Endometrial microvascular endothelial cells (primary cell): ENCODE data around the gene SNAI3. TPM values are rescaled to one million over a fixed set of nuclear protein-coding genes. Genes with fewer than 3 reads are reported as not detected.

Experiments used
- in situ Hi-C: cut with HindIII; loops from 2 replicates; pipeline ENCODE4 v1.10.0; 2017; ENCODE audit warnings: low sequenced_read_pairs, low pct_unique_long_range_greater_than_20kb; ENCODE audit errors: inconsistent ontology term
- total RNA-seq: library from RNA; depleted of rRNA; stranded (reverse); fragments of >200 nt; gene quantifications from one replicate; pipeline ENCODE4 v1.2.3, GENCODE V29; 2015; ENCODE audit errors: inconsistent ontology term

The SNAI3 gene
- total RNA-seq, 1 donor from 2014 or later, result not detected

DNA sequence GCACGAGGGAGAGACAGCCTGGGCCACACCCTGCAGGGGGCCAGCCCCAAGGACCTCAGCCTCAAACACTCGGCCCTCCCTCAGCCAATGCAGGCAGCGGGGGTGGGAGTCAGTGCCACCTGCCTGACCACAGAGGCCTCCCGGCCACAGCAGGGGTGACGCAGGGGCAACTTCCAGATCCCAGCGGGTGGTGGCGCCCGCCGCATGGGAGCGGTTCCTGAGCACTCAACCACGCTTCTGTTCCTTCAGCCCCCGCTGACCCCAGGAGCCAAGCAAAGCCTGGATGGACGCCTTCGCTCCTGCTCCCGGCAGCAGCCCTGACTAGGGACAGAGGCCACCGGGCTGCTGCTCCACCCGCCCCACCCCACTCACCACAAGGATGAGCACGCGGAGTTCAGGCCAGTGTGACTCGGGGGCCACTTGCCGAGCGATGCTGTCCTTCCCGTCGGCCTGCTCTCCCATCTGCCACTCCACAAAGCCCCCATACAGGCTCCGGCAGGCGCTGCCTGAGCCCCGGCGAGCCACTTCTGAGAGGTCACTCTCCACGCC lies 30.5 kb downstream of the SNAI3 start:
- in situ Hi-C loops, result no loop called here

DNA sequence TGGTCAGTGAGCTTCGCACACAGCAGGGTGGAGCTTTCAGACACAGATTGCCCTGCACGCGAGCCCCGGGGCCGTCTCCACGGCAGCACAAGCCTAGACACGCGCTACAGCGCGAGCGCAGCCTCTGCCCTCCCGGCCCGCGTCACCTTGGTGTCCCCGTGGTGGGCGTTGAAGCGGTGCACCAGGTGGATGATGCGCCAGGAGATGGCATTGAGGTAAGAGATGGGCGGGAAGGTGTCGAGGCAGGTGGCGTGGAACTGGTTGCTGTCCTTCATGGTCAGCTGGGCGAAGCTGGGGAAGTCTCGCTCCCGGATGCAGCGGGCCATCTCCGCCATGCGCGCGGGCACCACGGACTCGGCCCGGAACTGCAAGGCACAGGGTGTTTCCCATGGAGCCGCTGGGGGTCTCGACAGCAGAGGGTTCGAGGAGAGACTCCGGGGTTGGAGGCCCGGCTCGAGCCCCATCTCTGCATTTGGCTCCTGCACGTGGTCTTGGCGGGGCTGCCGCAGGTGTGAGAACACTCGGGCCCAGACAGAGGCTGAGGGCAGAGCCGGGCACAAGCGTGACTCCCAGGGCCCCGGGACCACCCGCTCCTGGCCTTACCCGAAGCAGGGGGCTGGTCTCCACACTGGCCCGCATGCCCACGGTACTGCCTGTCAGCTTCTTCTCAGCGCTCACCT lies 31.1 kb downstream of the SNAI3 start:
- in situ Hi-C loops, result no loop called here

DNA sequence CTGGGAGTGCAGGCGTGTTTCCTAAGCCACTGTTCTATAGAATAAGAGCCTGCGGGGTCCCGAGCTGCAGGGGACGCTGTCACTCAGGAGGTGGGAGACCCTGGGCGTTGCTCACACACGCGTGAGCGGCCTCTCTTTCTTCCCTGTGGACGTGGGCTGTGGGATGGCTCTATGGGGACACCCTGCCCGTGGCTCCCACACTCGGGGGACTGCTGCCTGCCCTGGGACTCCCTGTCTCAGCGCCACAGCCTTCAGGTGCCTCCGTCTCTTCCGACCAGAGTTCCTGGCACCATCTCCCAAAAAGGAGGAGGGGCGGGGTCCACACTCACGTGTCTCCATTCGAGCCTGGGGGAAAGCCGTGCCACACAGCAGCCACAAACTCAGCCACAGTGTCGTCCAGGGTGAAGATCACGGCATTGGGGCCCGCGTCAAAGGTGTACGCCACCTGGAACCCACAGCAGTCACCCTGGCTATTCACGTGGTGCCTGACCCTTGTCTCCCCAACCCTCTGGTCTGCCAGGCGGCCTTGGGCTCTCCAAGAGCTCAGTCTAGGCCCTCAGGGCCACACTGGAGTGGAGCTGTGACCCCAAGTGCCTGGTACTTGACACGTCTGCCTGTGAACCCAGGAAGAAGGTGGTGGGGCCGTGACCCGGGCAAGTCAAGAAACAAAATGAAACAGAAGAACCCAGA lies 31.8 kb downstream of the SNAI3 start:
- in situ Hi-C loops, result no loop called here

DNA sequence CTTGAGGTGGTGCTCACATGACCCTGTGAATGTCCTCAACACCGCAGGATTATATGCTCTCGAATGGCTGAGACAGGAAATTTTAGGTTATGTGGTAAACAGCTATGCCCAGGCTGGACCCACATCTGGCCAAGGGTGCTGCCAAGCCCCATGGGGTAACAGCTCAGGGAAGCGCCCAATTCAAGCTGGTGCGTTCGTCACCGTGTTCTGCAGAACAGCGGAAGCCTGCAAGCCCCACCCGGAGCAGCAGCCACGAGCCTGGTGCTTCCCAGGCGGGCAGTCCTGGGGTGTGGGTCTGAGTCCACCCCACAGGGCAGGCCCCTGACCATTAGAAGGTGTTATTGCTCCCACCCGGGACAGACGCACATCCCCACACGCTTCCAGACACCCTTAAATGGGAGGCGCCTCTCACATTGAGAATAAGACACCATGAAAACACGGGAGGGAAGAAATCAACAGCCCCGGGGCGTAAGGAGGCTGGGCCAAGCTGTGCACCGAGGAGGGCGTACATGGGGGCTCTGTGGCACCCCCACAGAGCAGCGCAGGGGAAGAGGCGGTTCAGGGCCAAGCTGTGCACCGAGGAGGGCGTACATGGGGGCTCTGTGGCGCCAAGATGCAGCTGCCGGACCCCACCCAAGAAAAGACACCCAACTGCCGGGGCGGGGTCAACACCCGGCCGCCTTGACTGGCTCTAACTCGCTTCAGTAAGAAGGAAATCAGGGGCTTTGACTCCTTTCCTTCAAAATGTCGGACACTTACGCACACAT lies 32.5 kb downstream of the SNAI3 start:
- in situ Hi-C loops, result no loop called here

DNA sequence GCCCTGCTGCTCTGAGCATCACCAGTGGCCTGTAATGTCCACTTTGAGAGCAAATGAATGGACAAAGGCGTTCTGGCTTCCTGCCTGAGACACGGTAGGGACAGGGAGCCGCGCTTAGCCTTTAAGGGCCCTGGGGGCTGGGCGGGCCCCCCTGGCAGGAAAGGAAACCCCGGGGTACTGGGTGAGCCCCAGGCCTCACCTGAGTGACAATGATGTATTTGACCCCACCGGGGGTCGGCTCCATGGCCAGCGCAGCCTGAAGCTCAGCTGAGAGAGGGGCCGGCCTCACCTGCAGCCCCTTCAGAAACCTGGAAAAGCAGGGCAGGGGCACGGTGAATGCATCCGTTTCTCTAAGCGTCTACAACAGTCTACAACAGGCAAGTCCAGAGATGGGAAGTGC lies 33.2 kb downstream of the SNAI3 start:
- in situ Hi-C loops, result no loop called here

- in situ Hi-C loops, result no loop called here
These were observed 33.6 kb downstream of the SNAI3 start for GRCh38 chr16:88652762-88653063.

DNA sequence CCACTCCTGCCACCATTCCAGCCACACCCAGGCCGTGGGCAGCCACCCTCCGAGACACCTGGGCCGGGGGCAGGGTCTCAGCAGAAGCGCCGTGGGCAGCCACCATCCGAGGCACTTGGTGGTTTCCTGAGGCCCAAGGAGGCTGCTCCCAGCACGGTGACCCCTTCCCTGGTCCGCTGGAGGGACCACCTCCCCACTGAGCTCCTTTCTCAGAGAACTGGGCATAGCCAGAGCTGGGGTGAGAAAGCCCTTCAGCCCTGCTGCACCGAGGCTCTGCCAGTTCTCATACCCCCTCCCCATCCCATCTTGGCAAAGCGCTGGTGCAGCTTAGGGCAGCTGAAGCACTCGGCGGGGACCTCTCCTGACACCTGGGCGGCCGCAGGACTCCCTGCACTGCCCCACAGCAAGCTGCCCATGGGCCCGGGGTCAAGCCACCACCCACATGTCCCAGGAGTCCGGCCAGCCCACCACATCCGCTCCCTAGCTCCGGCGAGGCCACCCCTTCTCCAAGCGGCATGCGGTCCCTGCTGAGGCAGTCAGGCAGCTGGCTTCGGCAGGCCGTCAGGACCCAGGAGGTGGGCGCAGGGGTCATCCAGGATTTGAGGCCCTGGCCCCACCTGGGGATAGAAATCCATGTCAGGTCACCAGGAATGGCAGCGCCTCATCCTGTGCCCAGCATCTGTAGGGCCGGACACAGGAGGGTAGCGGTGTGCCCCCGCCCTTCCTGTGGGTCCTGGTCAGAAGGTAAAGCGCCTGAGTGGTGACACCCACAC lies 34.1 kb downstream of the SNAI3 start:
- in situ Hi-C loops, result no loop called here

- in situ Hi-C loops, result no loop called here
These were observed 34.9 kb downstream of the SNAI3 start for GRCh38 chr16:88651276-88651988.

- in situ Hi-C loops, result no loop called here
These were observed 35.5 kb downstream of the SNAI3 start, which contains the start of gene CYBA for GRCh38 chr16:88650749-88651275. TSS of gene CYBA (minus strand) at chr16:88651053. CDS start at chr16:88651013, 40 bp downstream.

DNA sequence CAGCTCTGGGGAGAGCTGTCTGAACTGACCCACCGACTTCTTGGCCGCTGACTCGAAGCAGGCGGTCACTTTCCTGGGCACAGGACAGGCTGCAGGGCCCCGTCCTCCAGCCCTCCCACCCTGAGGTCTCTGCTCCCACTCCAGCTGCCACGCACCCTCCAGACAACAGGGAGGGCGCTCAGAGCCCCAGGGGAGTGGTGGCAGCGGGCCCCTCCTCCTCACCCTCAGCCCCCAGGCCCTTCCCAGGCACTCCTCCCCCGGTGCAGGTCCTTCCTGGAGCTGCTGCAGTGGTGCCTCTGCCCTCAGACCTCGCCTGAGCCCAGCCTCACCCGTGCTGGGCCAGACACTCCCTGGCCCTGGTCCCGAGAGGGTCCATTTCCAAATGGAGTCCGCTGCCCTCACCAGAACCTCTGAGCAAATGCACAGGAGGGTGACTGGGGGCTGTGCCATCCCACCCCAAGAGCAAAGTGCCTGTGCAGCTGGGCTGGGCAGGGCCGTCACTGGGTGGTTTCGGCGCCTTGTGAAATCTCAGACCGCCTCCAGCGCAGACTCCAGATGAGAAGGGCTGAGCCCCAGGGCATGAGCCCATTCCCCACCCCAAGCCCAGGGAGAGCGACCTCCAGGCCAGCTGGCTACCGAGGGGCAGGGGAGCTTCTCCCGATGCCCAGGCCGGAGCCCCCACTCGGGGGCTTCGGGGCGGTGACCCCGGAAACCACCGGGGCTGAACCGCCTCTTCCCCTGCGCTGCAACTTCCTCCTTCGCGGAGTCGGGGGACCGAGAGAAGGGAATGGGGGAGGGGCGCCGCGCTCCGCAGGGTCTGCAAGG lies 36.2 kb downstream of the SNAI3 start:
- in situ Hi-C loops, result no loop called here

DNA sequence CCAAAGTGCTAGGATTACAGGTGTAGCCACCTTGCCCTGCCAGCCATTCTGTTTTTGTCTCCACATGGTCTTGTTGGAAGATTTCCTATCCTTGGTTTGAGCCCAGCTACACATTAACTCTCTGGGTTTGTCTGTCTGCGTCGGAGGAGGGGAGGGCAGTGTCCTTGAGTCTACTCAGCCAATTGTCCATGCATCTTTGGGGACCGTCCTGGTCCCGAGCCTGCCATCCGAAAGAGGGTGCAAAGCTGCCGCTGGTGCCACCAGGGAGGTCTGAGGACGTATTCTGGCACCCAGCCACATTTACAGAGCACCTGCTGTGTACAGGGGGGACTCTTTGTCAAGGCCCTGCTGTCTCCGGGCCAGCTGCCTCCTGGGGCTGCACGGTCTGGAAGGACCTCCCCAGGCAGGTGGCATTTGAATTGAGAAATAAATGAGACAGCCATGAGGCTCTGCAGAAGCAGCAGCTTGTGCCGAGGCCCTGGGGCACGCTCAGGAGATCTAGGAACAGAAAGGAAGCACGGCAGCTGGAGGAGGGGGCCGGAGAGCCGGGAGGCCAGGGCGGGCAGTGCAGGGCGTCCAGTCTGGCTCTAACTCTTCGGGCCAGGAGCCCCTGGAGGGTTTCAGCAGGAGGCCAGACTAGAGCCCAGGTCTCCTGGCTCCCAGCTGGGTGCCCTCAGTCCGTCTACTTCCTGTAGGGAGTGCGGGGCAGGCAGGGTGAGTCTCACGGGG lies 36.9 kb downstream of the SNAI3 start:
- in situ Hi-C loops, result no loop called here

DNA sequence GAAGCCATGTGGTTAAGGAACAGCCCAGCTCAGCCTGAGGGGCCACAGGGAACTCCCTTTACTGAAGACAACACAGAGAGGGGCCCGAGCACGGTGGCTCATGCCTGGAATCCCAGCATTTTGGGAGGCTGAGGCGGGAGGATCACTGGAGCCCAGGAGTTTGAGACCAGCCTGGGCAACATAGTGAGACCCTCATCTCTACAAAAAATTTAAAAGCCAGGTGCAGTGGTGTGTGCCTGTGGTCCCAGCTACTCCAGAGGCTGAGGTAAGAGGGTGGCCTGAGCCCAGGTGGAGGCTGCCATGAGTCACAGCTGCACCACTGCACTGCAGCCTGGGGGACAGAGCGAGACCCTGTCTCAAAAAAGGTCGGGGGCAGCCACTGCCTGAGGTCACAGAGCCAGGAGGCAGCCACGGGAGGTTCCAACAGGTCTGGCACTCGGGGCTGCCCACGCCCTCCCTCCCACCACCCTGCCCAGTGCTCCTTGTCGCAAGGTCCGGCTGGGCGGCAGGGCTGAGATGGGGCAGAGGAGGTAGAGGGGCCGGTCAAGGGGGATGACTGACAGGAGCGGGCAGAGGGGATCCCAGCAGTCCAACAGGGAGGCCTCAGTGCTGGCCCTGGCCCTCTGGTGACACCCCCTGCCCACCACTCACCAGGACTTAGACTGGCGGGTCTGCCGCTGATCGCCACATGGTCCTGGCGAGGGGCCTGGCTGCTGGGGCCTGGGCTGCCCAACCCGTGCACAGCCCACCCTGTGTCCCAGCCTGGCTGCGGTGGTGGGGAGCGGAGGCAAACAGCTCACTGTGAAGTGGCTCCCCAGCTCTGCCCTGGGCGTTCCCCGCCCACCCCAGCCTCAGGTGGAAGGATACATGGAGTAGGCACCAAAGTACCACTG lies 38.9 kb downstream of the SNAI3 start:
- in situ Hi-C loops, result no loop called here

GRCh38 chr16:88646345-88647034 lies 39.8 kb downstream of the SNAI3 start:
- in situ Hi-C loops, result no loop called here

- in situ Hi-C loops, result no loop called here
These were observed 40.4 kb downstream of the SNAI3 start for GRCh38 chr16:88645941-88646340.

GRCh38 chr16:88645455-88645854 lies 40.9 kb downstream of the SNAI3 start:
- in situ Hi-C loops, result no loop called here

- in situ Hi-C loops, result no loop called here
These were observed 42.7 kb downstream of the SNAI3 start for GRCh38 chr16:88643644-88643932.
